Right atrium auricular region (tissue), 2 donors: ENCODE measurements around the gene MCCC2. TPM values are rescaled to one million over a fixed set of nuclear protein-coding genes. Genes with fewer than 3 reads are reported as not detected.

Experiments
- DNase-seq: peaks from one replicate; pipeline ENCODE4 v3.0.0-alpha.2; 2019; ENCODE audit warnings: low spot score
- H3K27ac ChIP-seq, 2 donors: fragments of 200-600 bp; sonication (generic); 1 replicate in 1 of 2; 2 replicates in 1 of 2; pipeline ENCODE4 v1.5.1; 2016 to 2019
- H3K27me3 ChIP-seq, 2 donors: fragments of 200-600 bp; sonication (generic); one replicate each; pipeline versions ENCODE4 v1.5.1 to v1.6.0; 2017 to 2019
- H3K36me3 ChIP-seq: fragments of 200-600 bp; sonication (generic); one replicate; pipeline ENCODE4 v1.5.1; 2016
- H3K4me1 ChIP-seq, 2 donors: fragments of 200-600 bp; sonication (generic); one replicate each; pipeline versions ENCODE4 v1.5.1 to v1.6.0; 2017 to 2019
- H3K4me3 ChIP-seq, 2 donors: fragments of 200-600 bp; sonication (generic); 1 replicate in 1 of 2; 2 replicates in 1 of 2; pipeline ENCODE4 v1.5.1; 2017 to 2019; ENCODE audit warnings: mild to moderate bottlenecking in 1 of 2, moderate library complexity in 1 of 2
- H3K9me3 ChIP-seq, 2 donors: fragments of 200-600 bp; sonication (generic); one replicate each; pipeline ENCODE4 v1.5.1; 2019
- CTCF ChIP-seq, 2 donors: fragments of 200-600 bp; sonication (generic); IDR thresholded peaks; one replicate each; pipeline ENCODE4 v1.5.1; 2019; ENCODE audit warnings: antibody characterized with exemption in 2 of 2
- total RNA-seq, 2 donors: library from RNA; depleted of rRNA; stranded (reverse); fragments of >200 nt; gene quantifications; one replicate each; pipeline ENCODE4 v1.1.0, GENCODE V29; 2016

Gene MCCC2
- total RNA-seq, 2 donors from 2014 or later, result 30.7 to 73.6 TPM

- H3K27me3 ChIP-seq, result no peaks in the 10 kb centered on the region
- H3K4me1 ChIP-seq, result peaks cover 0 to 17% of the 10 kb centered on the region in 2 donors
- no peak for TF ChIP-seq CTCF (IDR thresholded peaks at IDR 0.05)
Measured at GRCh38 chr5:71586052-71586940, 844 bp upstream of the MCCC2 start.

GRCh38 chr5:71587766-71588532 is 809 bp downstream of the MCCC2 start:
- DNase-seq, result no peak
- Histone ChIP-seq H3K27ac (peak overlapping the region; percentile 80 to 85), H3K36me3 (no peaks in the 10 kb centered on the region), H3K27me3 (no peaks in the 10 kb centered on the region), H3K4me3 (peak overlapping the region; percentile 72 to 77), H3K9me3 (no peaks in the 10 kb centered on the region), H3K4me1 (peaks cover 0 to 17% of the 10 kb centered on the region in 2 donors)
- TF ChIP-seq CTCF (IDR thresholded peaks at IDR 0.05), result no peak

More at GRCh38 chr5:71586052-71586940, 844 bp upstream of the MCCC2 start:
- no peak for DNase-seq
- Histone ChIP-seq H3K36me3 (no peaks in the 10 kb centered on the region), H3K4me3 (peak overlapping the region; percentile 72 to 77), H3K9me3 (no peaks in the 10 kb centered on the region), H3K27ac (peak overlapping the region; percentile 80 to 85)

- Histone ChIP-seq H3K36me3 (no peaks in the 10 kb centered on the region), H3K4me3 (no peak overlapping the region), H3K27me3 (no peaks in the 10 kb centered on the region), H3K9me3 (no peaks in the 10 kb centered on the region), H3K27ac (no peak overlapping the region), H3K4me1 (peaks cover 0 to 17% of the 10 kb centered on the region in 2 donors)
- no peak for TF ChIP-seq CTCF (IDR thresholded peaks at IDR 0.05)
- no peak for DNase-seq
Measured at GRCh38 chr5:71588533-71588885, 1.4 kb downstream of the MCCC2 start.

- DNase-seq, result no peak
- Histone ChIP-seq H3K27ac (no peak overlapping the region), H3K4me3 (no peak overlapping the region)
Measured at GRCh38 chr5:71589903-71590302, 2.8 kb downstream of the MCCC2 start.

GRCh38 chr5:71591100-71591499 is 4.0 kb downstream of the MCCC2 start:
- Histone ChIP-seq H3K27ac (no peak overlapping the region), H3K4me3 (no peak overlapping the region), H3K27me3 (no peaks in the 10 kb centered on the region), H3K36me3 (peaks cover under 1% of the 10 kb centered on the region), H3K9me3 (no peaks in the 10 kb centered on the region), H3K4me1 (peaks cover 0 to 17% of the 10 kb centered on the region in 2 donors)
- DNase-seq, result no peak
- TF ChIP-seq CTCF (IDR thresholded peaks at IDR 0.05), result no peak

More at GRCh38 chr5:71589903-71590302, 2.8 kb downstream of the MCCC2 start:
- no peak for TF ChIP-seq CTCF (IDR thresholded peaks at IDR 0.05)
- Histone ChIP-seq H3K36me3 (no peaks in the 10 kb centered on the region), H3K4me1 (peaks cover 0 to 17% of the 10 kb centered on the region in 2 donors), H3K9me3 (no peaks in the 10 kb centered on the region), H3K27me3 (no peaks in the 10 kb centered on the region)
